ENCODE results near the gene SMIM38.
"Not testable (repeated sequence)": the region's sequence is repeated elsewhere in the genome, so short reads cannot be mapped to it uniquely, and the experiment has no call there.

Gene SMIM38

GRCh38 chr11:69122630-69123431 is 32.9 kb upstream of the SMIM38 start:
- DNase-seq = peak; percentile 79 to 85

- DNase-seq = peak; percentile 33 to 43
Measured at GRCh38 chr11:69123593-69124545, 31.9 kb upstream of the SMIM38 start.

- no peak for DNase-seq
Measured at GRCh38 chr11:69125861-69126260, 29.9 kb upstream of the SMIM38 start.

- DNase-seq = no peak
Measured at GRCh38 chr11:69126286-69126685, 29.4 kb upstream of the SMIM38 start.

- no peak for DNase-seq
Measured at GRCh38 chr11:69127081-69127850, 28.5 kb upstream of the SMIM38 start.

- DNase-seq = no peak
Measured at GRCh38 chr11:69127884-69128283, 27.9 kb upstream of the SMIM38 start.

GRCh38 chr11:69129053-69129452 is 26.7 kb upstream of the SMIM38 start:
- DNase-seq = no peak

- no peak for DNase-seq
Measured at GRCh38 chr11:69129647-69130046, 26.1 kb upstream of the SMIM38 start.

GRCh38 chr11:69130654-69131053 is 25.1 kb upstream of the SMIM38 start:
- DNase-seq = no peak

- no peak for DNase-seq
Measured at GRCh38 chr11:69131121-69131566, 24.6 kb upstream of the SMIM38 start.

- no peak for DNase-seq
Measured at GRCh38 chr11:69131644-69132300, 24.0 kb upstream of the SMIM38 start.

GRCh38 chr11:69132301-69132670 is 23.4 kb upstream of the SMIM38 start:
- DNase-seq = no peak

GRCh38 chr11:69133251-69133650 is 22.5 kb upstream of the SMIM38 start:
- DNase-seq = no peak

GRCh38 chr11:69134182-69134581 is 21.6 kb upstream of the SMIM38 start:
- not testable (repeated sequence) for DNase-seq

GRCh38 chr11:69134957-69135356 is 20.8 kb upstream of the SMIM38 start:
- no peak for DNase-seq

GRCh38 chr11:69135420-69136363 is 20.0 kb upstream of the SMIM38 start:
- peak in 1 of 2 experiments; percentile 30 for DNase-seq

- no peak for DNase-seq
Measured at GRCh38 chr11:69136471-69136870, 19.3 kb upstream of the SMIM38 start.

GRCh38 chr11:69137151-69137844 is 18.4 kb upstream of the SMIM38 start:
- no peak for DNase-seq

GRCh38 chr11:69138265-69138664 is 17.5 kb upstream of the SMIM38 start:
- no peak for DNase-seq

- DNase-seq = not testable (repeated sequence)
Measured at GRCh38 chr11:69140161-69140560, 15.6 kb upstream of the SMIM38 start.

GRCh38 chr11:69140635-69141034 is 15.1 kb upstream of the SMIM38 start:
- no peak for DNase-seq
